H1 (cell line): ENCODE measurements around the gene TSC22D3. TPM values are rescaled to one million over a fixed set of nuclear protein-coding genes. Genes with fewer than 3 reads are reported as not detected.
A peak's percentile ranks its signal among the peaks of the same experiment; 100 is the strongest.

Source experiments
- CTCF ChIA-PET: fragments of 300-600 bp; sonication (Branson Sonifier 250); formaldehyde crosslinking; loops from one replicate; lab custom pipeline; 2021; ENCODE audit not compliant: partially characterized antibody; lab: Charles Lee
- POLR2A ChIA-PET: fragments of 300-600 bp; sonication (Branson Sonifier 250); formaldehyde crosslinking; loops from one replicate; lab custom pipeline; 2021; ENCODE audit warnings: inconsistent platforms; ENCODE audit not compliant: partially characterized antibody; lab: Charles Lee
- DNase-seq, 2 experiments: peaks; one replicate each; pipeline versions ENCODE4 v3.0.0 to v3.0.0-alpha.2; 2010 to 2022; ENCODE audit warnings: low spot score in 2 of 2, low read depth in 1 of 2, mixed read lengths in 1 of 2
- FAIRE-seq: peaks from 2 replicates; lab custom pipeline; 2011; peaks lifted over from hg19 to GRCh38; lab: Jason Lieb, UNC
- H2AFZ ChIP-seq: 2 replicates; pipeline ENCODE4 v1.8.1; 2012; ENCODE audit warnings: low read length, inconsistent platforms
- H2AK5ac ChIP-seq: 2 replicates; pipeline ENCODE4 v1.6.1; 2013; ENCODE audit warnings: low read depth, low read length
- H2BK120ac ChIP-seq: replicated peaks from 2 replicates; pipeline ENCODE3; 2013; ENCODE audit warnings: low read depth, low read length, inconsistent platforms
- H2BK12ac ChIP-seq: 2 replicates; pipeline ENCODE4 v1.6.1; 2013; ENCODE audit warnings: low read depth, low read length
- H2BK15ac ChIP-seq: 2 replicates; pipeline ENCODE4 v1.6.1; 2013; ENCODE audit warnings: low read length
- H2BK20ac ChIP-seq: 2 replicates; pipeline ENCODE4 v1.6.1; 2013; ENCODE audit warnings: low read length
- H2BK5ac ChIP-seq: 2 replicates; pipeline ENCODE4 v1.6.1; 2013; ENCODE audit warnings: low read depth, low read length
- H3K14ac ChIP-seq: 2 replicates; pipeline ENCODE4 v1.6.1; 2013; ENCODE audit warnings: inconsistent platforms; ENCODE audit not compliant: insufficient read length
- H3K18ac ChIP-seq: 2 replicates; pipeline ENCODE4 v1.6.1; 2013; ENCODE audit warnings: low read length; ENCODE audit errors: extremely low read depth
- H3K23ac ChIP-seq: 2 replicates; pipeline ENCODE4 v1.6.1; 2013; ENCODE audit warnings: inconsistent platforms; ENCODE audit not compliant: insufficient read length
- H3K23me2 ChIP-seq: 2 replicates; pipeline ENCODE4 v1.6.1; 2013; ENCODE audit warnings: low read depth, low read length
- H3K27ac ChIP-seq: 2 replicates; pipeline ENCODE4 v1.6.1; 2011; ENCODE audit warnings: low read depth, low read length, inconsistent platforms
- H3K27me3 ChIP-seq, 4 experiments: replicated peaks in 1 of 4; 1 replicate in 1 of 4; 2 replicates in 3 of 4; pipeline versions ENCODE4 v1.6.1 to v1.8.1; 2011 to 2013; ENCODE audit warnings: low read length in 3 of 4, mild to moderate bottlenecking in 3 of 4, inconsistent platforms in 2 of 4, mixed read lengths in 2 of 4, moderate library complexity in 1 of 4; ENCODE audit not compliant: control insufficient read depth in 3 of 4, insufficient read depth in 3 of 4; ENCODE audit errors: extremely low read depth in 1 of 4
- H3K36me3 ChIP-seq, 4 experiments: 2 replicates each; pipeline versions ENCODE4 v1.6.1 to v1.8.1; 2011 to 2013; ENCODE audit warnings: mild to moderate bottlenecking in 4 of 4, low read length in 3 of 4, moderate library complexity in 2 of 4, control low read depth in 1 of 4, inconsistent platforms in 1 of 4; ENCODE audit not compliant: insufficient read depth in 4 of 4, control insufficient read depth in 2 of 4
- H3K4ac ChIP-seq: replicated peaks from 2 replicates; pipeline ENCODE3; 2013; ENCODE audit warnings: low read length, low read depth, mixed read lengths, inconsistent platforms; ENCODE audit not compliant: insufficient read length
- H3K4me1 ChIP-seq, 4 experiments: replicated peaks in 1 of 4; 1 replicate in 1 of 4; 2 replicates in 3 of 4; pipeline versions ENCODE4 v1.6.1 to v1.8.1; 2011 to 2013; ENCODE audit warnings: low read length in 3 of 4, inconsistent platforms in 2 of 4, mixed read lengths in 1 of 4; ENCODE audit not compliant: insufficient read depth in 4 of 4, control insufficient read depth in 3 of 4
- H3K4me2 ChIP-seq, 2 experiments: 2 replicates each; pipeline versions ENCODE4 v1.6.1 to v1.8.1; 2011 to 2013; ENCODE audit warnings: low read depth in 2 of 2, low read length in 2 of 2, control low read depth in 1 of 2, inconsistent platforms in 1 of 2, mild to moderate bottlenecking in 1 of 2; ENCODE audit not compliant: insufficient read depth in 1 of 2
- H3K4me3 ChIP-seq, 4 experiments: fragments of 200-600, 300-600 bp in 1 of 4; sonication (generic), shearing (Covaris generic), sonication (Bioruptor Twin) in 1 of 4; 2 replicates each; pipeline versions ENCODE4 v1.5.1 to v1.8.1; 2011 to 2016; ENCODE audit warnings: low read length in 4 of 4, low read depth in 3 of 4, control low read depth in 2 of 4, inconsistent platforms in 2 of 4, mild to moderate bottlenecking in 2 of 4, mixed read lengths in 1 of 4, moderate library complexity in 1 of 4; ENCODE audit not compliant: insufficient read depth in 2 of 4; ENCODE audit errors: extremely low read depth in 1 of 4
- H3K56ac ChIP-seq: replicated peaks from 2 replicates; pipeline ENCODE3; 2013; ENCODE audit warnings: low read depth, mild to moderate bottlenecking, mixed read lengths, low read length, inconsistent platforms; ENCODE audit not compliant: insufficient read length
- H3K79me1 ChIP-seq: 2 replicates; pipeline ENCODE4 v1.6.1; 2013; ENCODE audit warnings: low read depth, low read length, control low read depth
- H3K79me2 ChIP-seq, 2 experiments: 2 replicates each; pipeline versions ENCODE4 v1.6.1 to v1.8.1; 2012 to 2013; ENCODE audit warnings: low read length in 2 of 2, mild to moderate bottlenecking in 2 of 2, inconsistent platforms in 1 of 2; ENCODE audit not compliant: insufficient read depth in 2 of 2, control insufficient read depth in 1 of 2
- H3K9ac ChIP-seq, 4 experiments: replicated peaks in 1 of 4; 1 replicate in 1 of 4; 2 replicates in 3 of 4; pipeline versions ENCODE4 v1.6.1 to v1.8.1; 2011 to 2013; ENCODE audit warnings: low read depth in 3 of 4, low read length in 3 of 4, control low read depth in 2 of 4, mild to moderate bottlenecking in 2 of 4, moderate library complexity in 2 of 4, inconsistent platforms in 1 of 4; ENCODE audit errors: extremely low read depth in 1 of 4
- H3K9me3 ChIP-seq, 2 experiments: 2 replicates each; pipeline versions ENCODE4 v1.6.1 to v1.8.1; 2012 to 2013; ENCODE audit warnings: mild to moderate bottlenecking in 2 of 2, moderate library complexity in 2 of 2, control low read depth in 1 of 2, inconsistent platforms in 1 of 2, low read depth in 1 of 2, low read length in 1 of 2, mixed read lengths in 1 of 2; ENCODE audit not compliant: insufficient read depth in 2 of 2
- H4K20me1 ChIP-seq, 2 experiments: replicated peaks in 1 of 2; 2 replicates each; pipeline versions ENCODE3 to v1.8.1; 2011 to 2013; ENCODE audit warnings: inconsistent platforms in 2 of 2, low read length in 2 of 2, mild to moderate bottlenecking in 1 of 2; ENCODE audit not compliant: insufficient read depth in 2 of 2, control insufficient read depth in 1 of 2
- H4K5ac ChIP-seq: 2 replicates; pipeline ENCODE4 v1.6.1; 2013; ENCODE audit warnings: low read length, low read depth, mixed read lengths, inconsistent platforms; ENCODE audit not compliant: insufficient read length
- H4K8ac ChIP-seq: 2 replicates; pipeline ENCODE4 v1.8.0; 2013; ENCODE audit warnings: mild to moderate bottlenecking, moderate library complexity, low read length, inconsistent platforms; ENCODE audit not compliant: insufficient read depth; ENCODE audit errors: extremely low read depth
- H4K91ac ChIP-seq: replicated peaks from 2 replicates; pipeline ENCODE3; 2013; ENCODE audit warnings: low read length, mixed read lengths, inconsistent platforms; ENCODE audit not compliant: insufficient read length
- CBX5 ChIP-seq: fragments of 300-800, 300-1000 bp; sonication (generic); IDR thresholded peaks from 2 replicates; pipeline ENCODE4 v1.7.1; 2016; ENCODE audit warnings: antibody characterized with exemption, low read length, low read depth
- CEBPB ChIP-seq: IDR thresholded peaks from 2 replicates; pipeline ENCODE4 v1.6.1; 2012; ENCODE audit warnings: low read depth, low read length
- CTCF ChIP-seq, 3 experiments: IDR thresholded peaks; 1 replicate in 2 of 3; 2 replicates in 1 of 3; pipeline versions ENCODE4 v1.5.1 to v1.6.1; 2011; ENCODE audit warnings: low read length in 3 of 3, mild to moderate bottlenecking in 3 of 3, inconsistent platforms in 2 of 3, low read depth in 1 of 3, moderate library complexity in 1 of 3; ENCODE audit not compliant: insufficient read depth in 1 of 3; ENCODE audit errors: control extremely low read depth in 1 of 3
- FOSL1 ChIP-seq: IDR thresholded peaks from 2 replicates; pipeline ENCODE4 v1.6.1; 2011; ENCODE audit warnings: mild to moderate bottlenecking, low read depth, low read length, moderate library complexity; ENCODE audit not compliant: insufficient read depth
- KDM5A ChIP-seq: fragments of 200-600 bp; IDR thresholded peaks from 2 replicates; pipeline ENCODE4 v1.7.1; 2012; ENCODE audit warnings: mild to moderate bottlenecking, low read length, inconsistent platforms, mixed read lengths
- MAFK ChIP-seq: IDR thresholded peaks from 2 replicates; pipeline ENCODE4 v1.6.1; 2012; ENCODE audit warnings: low read depth, mild to moderate bottlenecking, improper control_type of control experiment, low read length
- POU5F1 ChIP-seq: IDR thresholded peaks from 2 replicates; pipeline ENCODE4 v1.6.1; 2011; ENCODE audit warnings: low read depth, mild to moderate bottlenecking, low read length, moderate library complexity
- SP2 ChIP-seq: IDR thresholded peaks from 2 replicates; pipeline ENCODE4 v1.6.1; 2012; ENCODE audit warnings: mild to moderate bottlenecking, low read length, inconsistent platforms
- SP4 ChIP-seq: IDR thresholded peaks from 2 replicates; pipeline ENCODE4 v1.6.1; 2012; ENCODE audit warnings: low read length, inconsistent platforms
- SUZ12 ChIP-seq: fragments of 200-600 bp; sonication (generic); IDR thresholded peaks from 2 replicates; pipeline ENCODE4 v1.6.1; 2012; ENCODE audit warnings: mild to moderate bottlenecking, inconsistent platforms, low read length, moderate library complexity, mixed read lengths
- TAF1 ChIP-seq: IDR thresholded peaks from 2 replicates; pipeline ENCODE4 v1.6.1; 2011; ENCODE audit warnings: mild to moderate bottlenecking, low read depth, low read length
- TCF12 ChIP-seq: IDR thresholded peaks from 2 replicates; pipeline ENCODE4 v1.6.1; 2011; ENCODE audit warnings: low read depth, mild to moderate bottlenecking, low read length
- WGBS, 2 experiments: shearing (Covaris generic) in 1 of 2; methylation state at CpG; one replicate each; pipeline versions ENCODE4 v1.1.6 to v1.1.7; 2013 to 2015; ENCODE audit warnings: low lambda C conversion rate in 2 of 2, mixed read lengths in 2 of 2, inconsistent platforms in 1 of 2, low coverage in 1 of 2, missing lambda C conversion rate in 1 of 2; ENCODE audit not compliant: insufficient replicate concordance in 2 of 2, insufficient coverage in 1 of 2, insufficient read length in 1 of 2; ENCODE audit errors: extremely low coverage in 1 of 2, missing lambda C conversion rate in 1 of 2; 5-methylcytosine and 5-hydroxymethylcytosine counted together
- polyA plus RNA-seq, 7 experiments: library from polyadenylated mRNA; depleted of rRNA in 3 of 7; stranded (reverse) in 5 of 7; unstranded in 2 of 7; fragments of >200 nt in 5 of 7; fragments of 200-250 nt in 2 of 7; gene quantifications; 1 replicate in 5 of 7; 2 replicates in 1 of 7; 4 replicates in 1 of 7; pipeline versions ENCODE4 v1.2.1 to v1.2.3, GENCODE V29; 2011 to 2013; ENCODE audit warnings: missing spikeins in 2 of 7, mixed read lengths in 2 of 7
- total RNA-seq: library from RNA; stranded (reverse); fragmentation: NEBNext Ultra II Directional; extraction: Animal tissue kit (Norgen Biotek cat#: 25700); gene quantifications from 2 replicates; pipeline ENCODE4 v1.2.1, GENCODE V29; 2021

Gene TSC22D3
- total and polyA plus RNA-seq, 2 of the 8 experiments (the other 6 are each of a cell fraction or from before 2014, with no cell fraction given) = 7.6 to 12.9 TPM

DNA sequence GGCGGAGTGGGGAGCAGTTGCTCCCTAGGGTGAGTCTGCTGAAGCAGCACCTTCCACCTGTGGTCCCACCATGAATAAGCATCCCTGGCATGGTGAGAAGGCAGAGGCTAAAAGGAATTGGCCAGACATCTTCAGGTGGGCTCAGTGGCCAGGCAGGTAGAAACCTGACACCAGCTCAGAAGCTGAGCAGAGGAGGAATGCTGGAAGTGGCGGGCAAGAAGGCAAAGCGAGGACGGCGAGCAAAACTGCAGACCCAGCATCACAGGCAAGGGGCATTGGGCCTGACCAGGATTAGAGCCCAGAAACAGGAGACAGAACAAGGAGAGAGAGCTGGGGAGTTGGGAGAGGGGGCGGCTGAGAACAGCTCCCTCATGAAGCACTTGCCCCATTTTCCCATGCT, 25.3 kb downstream of the TSC22D3 start:
- no peaks in the 10 kb centered on the region for H3K36me3 ChIP-seq
- H3K23ac ChIP-seq = no peak overlapping the region
- no peaks in the 10 kb centered on the region for H4K20me1 ChIP-seq
- CTCF ChIA-PET = interaction anchor here (0.6 to 4.2 kb wide), 10 partner anchors 10 to 96 kb away, joined by 3 to 21 read pairs (median 6); partner anchors contain the start of genes NCBP2L and TSC22D3
- no peak overlapping the region for H4K8ac ChIP-seq
- no peak overlapping the region for H4K5ac ChIP-seq
- H3K4me2 ChIP-seq = peak overlapping the region; percentile 1 to 28; a peak in 1 of 4 replicates
- no peak overlapping the region for H3K4ac ChIP-seq
- H2BK15ac ChIP-seq = no peak overlapping the region
- no peak overlapping the region for H2AK5ac ChIP-seq
- peak; percentile 74 for FAIRE-seq
- no peak overlapping the region for H3K4me3 ChIP-seq
- H2BK120ac ChIP-seq = no peak overlapping the region
- H3K27me3 ChIP-seq = no peaks in the 10 kb centered on the region; a peak in 1 of 7 replicates
- H3K79me2 ChIP-seq = no peaks in the 10 kb centered on the region
- H3K4me1 ChIP-seq = peaks cover 0 to 9% (median 2%) of the 10 kb centered on the region in 4 experiments; a peak in 4 of 7 replicates
- TF ChIP-seq FOSL1 (no peak), SP4 (no peak), KDM5A (no peak), TCF12 (no peak), CTCF (IDR thresholded peaks at IDR 0.05; ENCODE audit: control extremely low read depth in 1 of 3, insufficient read depth in 1 of 3, low read depth in 1 of 3, low read length in 3 of 3) (no peak), SUZ12 (no peak), TAF1 (no peak), SP2 (no peak), CBX5 (no peak), CEBPB (no peak), POU5F1 (no peak), MAFK (no peak)
- TF ChIP-seq, all 59 proteins: peak for 0
- Histone ChIP-seq H3K14ac (no peak overlapping the region), H2BK5ac (0 out of 2 replicates have a peak overlapping the region, but pooled peaks have one; percentile 24), H2BK12ac (0 out of 2 replicates have a peak overlapping the region, but pooled peaks have one; percentile 39), H3K9me3 (no peaks in the 10 kb centered on the region), H3K79me1 (no peaks in the 10 kb centered on the region), H3K23me2 (no peaks in the 10 kb centered on the region), H3K56ac (no peak overlapping the region), H3K27ac (no peak overlapping the region), H3K9ac (no peak overlapping the region), H2BK20ac (no peak overlapping the region), H2AFZ (no peak overlapping the region), H4K91ac (no peak overlapping the region), H3K18ac (no peak overlapping the region; the same call in 1 of the 2 replicates)
- DNase-seq = no peak
- POLR2A ChIA-PET = interaction anchor here (0.6 to 1.6 kb wide), 5 partner anchors 17 to 33 kb away, joined by 3 to 4 read pairs (median 4); partner anchors contain the start of gene TSC22D3
- WGBS, 2 experiments = 29% methylated on average over 4 of the region's 6 CpGs; no CpG with 5 or more reads in 1 of the 2 experiments
